Thymus (tissue), 11 donors: Measurements from ENCODE around the gene KLHL26. TPM values are rescaled to one million over a fixed set of nuclear protein-coding genes. Genes with fewer than 3 reads are reported as not detected.

Experiments used
- DNase-seq, 9 donors: peaks; one replicate each; pipeline ENCODE4 v3.0.0-alpha.2; 2013; ENCODE audit warnings: low spot score in 9 of 9, low read depth in 6 of 9, missing footprints in 1 of 9
- H3K27ac ChIP-seq, 2 donors: one replicate each; pipeline ENCODE4 v1.5.1; 2013; ENCODE audit warnings: control low read depth in 1 of 2, low read depth in 1 of 2, low read length in 1 of 2, mild to moderate bottlenecking in 1 of 2, moderate library complexity in 1 of 2
- H3K27me3 ChIP-seq, 2 donors: one replicate each; pipeline ENCODE4 v1.5.1; 2013; ENCODE audit warnings: low read length in 1 of 2; ENCODE audit not compliant: control insufficient read depth in 2 of 2, insufficient read depth in 1 of 2
- H3K36me3 ChIP-seq, 2 donors: one replicate each; pipeline ENCODE4 v1.5.1; 2013; ENCODE audit warnings: low read length in 1 of 2, mild to moderate bottlenecking in 1 of 2, moderate library complexity in 1 of 2; ENCODE audit not compliant: control insufficient read depth in 2 of 2, insufficient read depth in 2 of 2
- H3K4me1 ChIP-seq, 2 donors: one replicate each; pipeline ENCODE4 v1.5.1; 2013; ENCODE audit warnings: low read length in 2 of 2; ENCODE audit not compliant: control insufficient read depth in 2 of 2, insufficient read depth in 2 of 2
- H3K4me3 ChIP-seq, 2 donors: one replicate each; pipeline ENCODE4 v1.5.1; 2013; ENCODE audit warnings: low read length in 2 of 2, control low read depth in 1 of 2, mild to moderate bottlenecking in 1 of 2
- H3K9me3 ChIP-seq, 2 donors: one replicate each; pipeline ENCODE4 v1.5.1; 2013; ENCODE audit warnings: low read length in 1 of 2, mild to moderate bottlenecking in 1 of 2; ENCODE audit not compliant: control insufficient read depth in 2 of 2, insufficient read depth in 1 of 2
- WGBS: extraction: QIAGEN DNeasy Blood & Tissue Kit; methylation state at CpG from one replicate; pipeline ENCODE4 v1.1.7; 2013; 5-methylcytosine and 5-hydroxymethylcytosine counted together
- polyA plus RNA-seq: library from polyadenylated mRNA; stranded (reverse); fragments of 200-250 nt; gene quantifications from one replicate; pipeline ENCODE4 v1.2.3, GENCODE V29; 2013
- total RNA-seq: library from RNA; stranded (reverse); fragments of 120-200 nt; gene quantifications from one replicate; pipeline ENCODE4 v1.2.4, GENCODE V29; 2013
- donor health status: healthy.

The KLHL26 gene
- total and polyA plus RNA-seq, 2 donors = 0.99 to 4.0 TPM

GRCh38 chr19:18699403-18700054, 62.7 kb downstream of the KLHL26 start:
- Histone ChIP-seq H3K27ac (no peak overlapping the region), H3K36me3 (no peaks in the 10 kb centered on the region), H3K4me3 (no peak overlapping the region), H3K9me3 (peaks cover 0 to 5% of the 10 kb centered on the region in 2 donors), H3K27me3 (no peaks in the 10 kb centered on the region), H3K4me1 (peaks cover 20 to 27% of the 10 kb centered on the region in 2 donors)
- 49% methylated on average over 14 of the region's 14 CpGs for WGBS
- no peak for DNase-seq

GRCh38 chr19:18700501-18701249, 63.8 kb downstream of the KLHL26 start:
- peak in 6 of 9 donors; percentile 14 to 75 (median 46) for DNase-seq
- H3K27ac ChIP-seq = peak overlapping the region; percentile 84 to 85
- H3K27me3 ChIP-seq = no peaks in the 10 kb centered on the region
- peaks cover 20 to 27% of the 10 kb centered on the region in 2 donors for H3K4me1 ChIP-seq
- no peaks in the 10 kb centered on the region for H3K36me3 ChIP-seq
- WGBS = 1% methylated on average over 35 of the region's 35 CpGs
- peaks cover 0 to 5% of the 10 kb centered on the region in 2 donors for H3K9me3 ChIP-seq
- H3K4me3 ChIP-seq = peak overlapping the region; percentile 40 to 49

- 15% methylated on average over 7 of the region's 7 CpGs for WGBS
- Histone ChIP-seq H3K4me3 (peak overlapping the region; percentile 40 to 49), H3K27ac (no peak overlapping the region)
Observed at GRCh38 chr19:18701250-18701608, 64.4 kb downstream of the KLHL26 start.

GRCh38 chr19:18704054-18704453, 67.2 kb downstream of the KLHL26 start:
- no peaks in the 10 kb centered on the region for H3K27me3 ChIP-seq
- H3K36me3 ChIP-seq = no peaks in the 10 kb centered on the region
- H3K4me3 ChIP-seq = no peak overlapping the region
- H3K9me3 ChIP-seq = no peaks in the 10 kb centered on the region
- no peak overlapping the region for H3K27ac ChIP-seq
- 92% methylated on average over 4 of the region's 4 CpGs for WGBS
- DNase-seq = no peak
- peaks cover 21 to 23% of the 10 kb centered on the region in 2 donors for H3K4me1 ChIP-seq

More at GRCh38 chr19:18701250-18701608, 64.4 kb downstream of the KLHL26 start:
- DNase-seq = no peak
- H3K27me3 ChIP-seq = no peaks in the 10 kb centered on the region
- peaks cover 0 to 5% of the 10 kb centered on the region in 2 donors for H3K9me3 ChIP-seq
- H3K4me1 ChIP-seq = peaks cover 20 to 27% of the 10 kb centered on the region in 2 donors
- H3K36me3 ChIP-seq = no peaks in the 10 kb centered on the region

GRCh38 chr19:18704971-18705370, 68.1 kb downstream of the KLHL26 start:
- Histone ChIP-seq H3K4me3 (no peak overlapping the region), H3K27me3 (no peaks in the 10 kb centered on the region), H3K36me3 (no peaks in the 10 kb centered on the region), H3K27ac (no peak overlapping the region), H3K4me1 (peaks cover 12 to 14% of the 10 kb centered on the region in 2 donors), H3K9me3 (no peaks in the 10 kb centered on the region)
- DNase-seq = no peak
- 94% methylated on average over 7 of the region's 7 CpGs for WGBS

GRCh38 chr19:18708452-18709231, 71.8 kb downstream of the KLHL26 start:
- Histone ChIP-seq H3K27ac (no peak overlapping the region), H3K9me3 (no peaks in the 10 kb centered on the region), H3K27me3 (no peaks in the 10 kb centered on the region), H3K36me3 (peaks cover 0 to 3% of the 10 kb centered on the region in 2 donors), H3K4me1 (peaks cover 3 to 4% of the 10 kb centered on the region in 2 donors), H3K4me3 (no peak overlapping the region)
- no peak for DNase-seq
- WGBS = 86% methylated on average over 25 of the region's 25 CpGs

- peaks cover 0 to 3% of the 10 kb centered on the region in 2 donors for H3K36me3 ChIP-seq
- H3K9me3 ChIP-seq = peaks cover 0 to under 1% of the 10 kb centered on the region in 2 donors
- H3K27ac ChIP-seq = no peak overlapping the region
- WGBS = 97% methylated on average over 10 of the region's 10 CpGs
- H3K27me3 ChIP-seq = no peaks in the 10 kb centered on the region
- DNase-seq = no peak
- no peak overlapping the region for H3K4me3 ChIP-seq
- peaks cover 3 to 5% of the 10 kb centered on the region in 2 donors for H3K4me1 ChIP-seq
Observed at GRCh38 chr19:18709546-18709945, 72.7 kb downstream of the KLHL26 start.

- WGBS = 85% methylated on average over 11 of the region's 11 CpGs
- DNase-seq = no peak
- Histone ChIP-seq H3K27me3 (no peaks in the 10 kb centered on the region), H3K27ac (no peak overlapping the region), H3K4me1 (peaks cover 3 to 6% of the 10 kb centered on the region in 2 donors), H3K9me3 (peaks cover 0 to 3% of the 10 kb centered on the region in 2 donors), H3K36me3 (peaks cover 0 to 3% of the 10 kb centered on the region in 2 donors), H3K4me3 (no peak overlapping the region)
Observed at GRCh38 chr19:18710186-18710585, 73.4 kb downstream of the KLHL26 start.
